Kidney (tissue), 14 donors: Measurements from ENCODE around the gene CCDC85C. TPM values are rescaled to one million over a fixed set of nuclear protein-coding genes. Genes with fewer than 3 reads are reported as not detected.
A peak's percentile ranks its signal among the peaks of the same experiment; 100 is the strongest.

Experiments
- DNase-seq, 5 donors: peaks; one replicate each; pipeline ENCODE4 v3.0.0-alpha.2; 2013 to 2020
- FAIRE-seq: peaks from 2 replicates; lab custom pipeline; 2012; peaks lifted over from hg19 to GRCh38; lab: Jason Lieb, UNC
- H3K27ac ChIP-seq, 2 donors: one replicate each; pipeline ENCODE4 v1.7.0; 2013; ENCODE audit warnings: low read depth in 2 of 2, low read length in 2 of 2, inconsistent platforms in 1 of 2
- H3K27me3 ChIP-seq: one replicate; pipeline ENCODE4 v1.7.1; 2013; ENCODE audit warnings: low read length, inconsistent platforms; ENCODE audit not compliant: control insufficient read depth, insufficient read depth
- H3K36me3 ChIP-seq, 3 donors: one replicate each; pipeline versions ENCODE4 v1.7.0 to v1.7.1; 2013; ENCODE audit warnings: low read length in 3 of 3, control low read depth in 1 of 3, inconsistent platforms in 1 of 3; ENCODE audit not compliant: insufficient read depth in 3 of 3, control insufficient read depth in 2 of 3
- H3K4me1 ChIP-seq, 3 donors: one replicate each; pipeline versions ENCODE4 v1.7.0 to v1.7.1; 2013; ENCODE audit warnings: low read length in 3 of 3, inconsistent platforms in 1 of 3, low read depth in 1 of 3; ENCODE audit not compliant: control insufficient read depth in 2 of 3, insufficient read depth in 2 of 3
- H3K4me3 ChIP-seq, 3 donors: one replicate each; pipeline versions ENCODE4 v1.7.0 to v1.8.1; 2013; ENCODE audit warnings: low read length in 3 of 3, control low read depth in 1 of 3, inconsistent platforms in 1 of 3
- H3K9ac ChIP-seq, 3 donors: one replicate each; pipeline versions ENCODE4 v1.7.0 to v1.7.1; 2013; ENCODE audit warnings: low read length in 3 of 3, control low read depth in 1 of 3, inconsistent platforms in 1 of 3
- H3K9me3 ChIP-seq, 3 donors: one replicate each; pipeline versions ENCODE4 v1.7.0 to v1.7.1; 2013; ENCODE audit warnings: low read length in 3 of 3, control low read depth in 1 of 3, inconsistent platforms in 1 of 3; ENCODE audit not compliant: control insufficient read depth in 2 of 3, insufficient read depth in 1 of 3
- intact Hi-C: fragments of 100-400 bp; cut with DNase I; formaldehyde crosslinking; loops from one replicate; pipeline ENCODE4 v1.11.1; 2022
- polyA plus RNA-seq: library from polyadenylated mRNA; stranded (reverse); fragments of 350-450 nt; fragmentation: Illumina TruSeq; extraction: RNeasy Lipid Tissue Mini Kit (QIAGEN cat#74804); gene quantifications from one replicate; pipeline ENCODE4 v1.2.3, GENCODE V29; 2014; ENCODE audit warnings: low read depth, low replicate concordance; ENCODE audit not compliant: insufficient read depth
- total RNA-seq: library from RNA; stranded (reverse); fragmentation: NEBNext Ultra II Directional; extraction: Animal tissue kit (Norgen Biotek cat#: 25700); gene quantifications from one replicate; pipeline ENCODE4 v1.2.1, GENCODE V29; 2021
- TF ChIP-seq, protein P1 (sequence below): IDR thresholded peaks from 3 replicates; pipeline ENCODE4 v1.5.1; 2012; ENCODE audit warnings: mild to moderate bottlenecking, moderate library complexity, borderline replicate concordance; ENCODE audit not compliant: insufficient read depth; ENCODE audit errors: extremely low read depth
- donor health status: control.
- donor health status: control.
- donor health status: control.
- donor health status: control.
- donor health status: control.
- donor health status: DM: yes; HTN: yes; CAD: no.
- donor health status: Normal renal cell carcinoma (clear cell type).

CCDC85C gene
- total and polyA plus RNA-seq, 2 donors from 2014 or later, result 14.7 to 21.4 TPM

DNA sequence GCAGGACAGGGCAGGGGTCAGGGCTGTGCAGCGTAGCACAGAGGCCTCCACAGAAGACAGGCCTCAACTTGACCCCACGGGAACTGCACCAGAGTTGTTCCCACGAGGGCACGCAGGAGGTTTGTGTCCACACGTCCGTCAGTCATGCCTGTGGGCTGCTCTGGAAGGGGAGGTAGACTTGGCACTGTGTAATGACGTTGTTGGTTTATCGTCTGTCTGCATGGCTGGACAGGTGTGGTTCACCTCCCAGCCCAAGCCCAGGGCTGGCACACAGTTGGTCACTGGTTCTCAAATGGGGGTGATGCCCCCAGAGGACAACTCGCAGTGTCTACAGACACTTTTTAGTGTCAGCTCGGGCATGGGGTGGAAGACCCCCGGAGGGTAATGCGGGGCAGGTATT lies 77.0 kb downstream of the CCDC85C start:
- Histone ChIP-seq H3K36me3 (no peaks in the 10 kb centered on the region), H3K27me3 (no peaks in the 10 kb centered on the region), H3K9ac (no peak overlapping the region), H3K4me1 (peaks cover 0 to 10% (median 0%) of the 10 kb centered on the region in 3 donors), H3K27ac (no peak overlapping the region), H3K9me3 (no peaks in the 10 kb centered on the region), H3K4me3 (no peak overlapping the region)
- no peak for DNase-seq
- intact Hi-C loops, result no loop called here
- FAIRE-seq, result no peak
- TF ChIP-seq, protein P1, sequence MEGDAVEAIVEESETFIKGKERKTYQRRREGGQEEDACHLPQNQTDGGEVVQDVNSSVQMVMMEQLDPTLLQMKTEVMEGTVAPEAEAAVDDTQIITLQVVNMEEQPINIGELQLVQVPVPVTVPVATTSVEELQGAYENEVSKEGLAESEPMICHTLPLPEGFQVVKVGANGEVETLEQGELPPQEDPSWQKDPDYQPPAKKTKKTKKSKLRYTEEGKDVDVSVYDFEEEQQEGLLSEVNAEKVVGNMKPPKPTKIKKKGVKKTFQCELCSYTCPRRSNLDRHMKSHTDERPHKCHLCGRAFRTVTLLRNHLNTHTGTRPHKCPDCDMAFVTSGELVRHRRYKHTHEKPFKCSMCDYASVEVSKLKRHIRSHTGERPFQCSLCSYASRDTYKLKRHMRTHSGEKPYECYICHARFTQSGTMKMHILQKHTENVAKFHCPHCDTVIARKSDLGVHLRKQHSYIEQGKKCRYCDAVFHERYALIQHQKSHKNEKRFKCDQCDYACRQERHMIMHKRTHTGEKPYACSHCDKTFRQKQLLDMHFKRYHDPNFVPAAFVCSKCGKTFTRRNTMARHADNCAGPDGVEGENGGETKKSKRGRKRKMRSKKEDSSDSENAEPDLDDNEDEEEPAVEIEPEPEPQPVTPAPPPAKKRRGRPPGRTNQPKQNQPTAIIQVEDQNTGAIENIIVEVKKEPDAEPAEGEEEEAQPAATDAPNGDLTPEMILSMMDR, result no peak

DNA sequence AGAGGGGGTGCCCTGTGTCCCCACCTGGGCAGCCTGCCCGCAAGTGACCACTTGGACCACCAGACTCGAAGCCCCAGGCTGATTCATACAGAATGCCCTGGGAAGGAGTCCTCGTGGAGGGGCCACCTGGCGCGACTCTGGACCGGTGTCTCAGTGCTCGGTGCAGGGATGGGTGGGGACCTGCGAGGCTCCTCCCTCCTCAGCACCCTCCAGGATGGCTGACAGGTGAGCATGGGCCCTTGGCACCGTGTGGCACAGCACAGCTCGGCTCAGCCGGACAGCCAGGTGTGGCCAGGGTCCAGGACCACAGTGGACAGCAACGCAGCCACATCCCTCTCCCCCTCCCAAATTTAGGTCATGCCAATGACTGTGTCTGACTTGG lies 78.3 kb downstream of the CCDC85C start:
- Histone ChIP-seq H3K27ac (no peak overlapping the region), H3K4me1 (peaks cover 0 to 10% (median 0%) of the 10 kb centered on the region in 3 donors), H3K9ac (no peak overlapping the region), H3K36me3 (no peaks in the 10 kb centered on the region), H3K27me3 (no peaks in the 10 kb centered on the region), H3K9me3 (no peaks in the 10 kb centered on the region), H3K4me3 (no peak overlapping the region)
- intact Hi-C loops, result no loop called here
- DNase-seq (peak in 1 of 5 donors; percentile 54), FAIRE-seq (no peak)
- TF ChIP-seq, protein P1, result no peak

- FAIRE-seq (no peak), DNase-seq (peak in 2 of 5 donors; percentile 44 to 55)
- H3K9ac ChIP-seq, result no peak overlapping the region
- H3K36me3 ChIP-seq, result no peaks in the 10 kb centered on the region
- intact Hi-C loops, result no loop called here
- H3K9me3 ChIP-seq, result no peaks in the 10 kb centered on the region
- TF ChIP-seq, protein P1, result no peak
- H3K4me1 ChIP-seq, result peaks cover 0 to 10% (median 0%) of the 10 kb centered on the region in 3 donors
- H3K27me3 ChIP-seq, result no peaks in the 10 kb centered on the region
- no peak overlapping the region for H3K27ac ChIP-seq
- no peak overlapping the region for H3K4me3 ChIP-seq
These were observed 79.0 kb downstream of the CCDC85C start for GRCh38 chr14:99524804-99525698.
